22Rv1 (cell line): Measurements from ENCODE around the gene KRT5.

Experiments used
- CTCF ChIP-seq: fragments of 450-650 bp; IDR thresholded peaks from 2 replicates; pipeline ENCODE4 v1.5.1; 2017; ENCODE audit warnings: mild to moderate bottlenecking
- ZFX ChIP-seq: fragments of 450-650 bp; IDR thresholded peaks from 2 replicates; pipeline ENCODE4 v1.6.1; 2017; ENCODE audit warnings: antibody characterized with exemption, borderline replicate concordance

- no peak for TF ChIP-seq CTCF
- no peak for TF ChIP-seq ZFX
Observed at GRCh38 chr12:52529846-52530245, 9.7 kb upstream of the KRT5 start.
